Upper lobe of left lung (tissue), 6 donors: ENCODE data around the gene APMAP. TPM values are rescaled to one million over a fixed set of nuclear protein-coding genes. Genes with fewer than 3 reads are reported as not detected.
A peak's percentile ranks its signal among the peaks of the same experiment; 100 is the strongest.
"Not testable (repeated sequence)": the region's sequence is repeated elsewhere in the genome, so short reads cannot be mapped to it uniquely, and the experiment has no call there.

Experiments used
- ATAC-seq, 2 donors: fragments of 200-7000 bp; cut with Tn5 transposase; one replicate each; pipeline ENCODE4 v1.9.1; 2022; ENCODE audit warnings: mild to moderate bottlenecking in 2 of 2, moderate library complexity in 2 of 2; ENCODE audit not compliant: low FRiP score in 2 of 2
- DNase-seq, 2 donors: peaks; one replicate each; pipeline ENCODE4 v3.0.0-alpha.2; 2019 to 2020
- H3K27ac ChIP-seq, 4 donors: fragments of 200-600 bp; sonication (generic); one replicate each; pipeline ENCODE4 v1.5.1; 2016 to 2019
- H3K27me3 ChIP-seq, 4 donors: fragments of 200-600 bp; sonication (generic); one replicate each; pipeline ENCODE4 v1.5.1; 2017 to 2019
- H3K36me3 ChIP-seq, 4 donors: fragments of 200-600 bp; sonication (generic); one replicate each; pipeline ENCODE4 v1.5.1; 2016 to 2019
- H3K4me1 ChIP-seq, 4 donors: fragments of 200-600 bp; sonication (generic); one replicate each; pipeline ENCODE4 v1.5.1; 2018 to 2019
- H3K4me3 ChIP-seq, 4 donors: fragments of 200-600 bp; sonication (generic); one replicate each; pipeline ENCODE4 v1.5.1; 2017 to 2019; ENCODE audit warnings: mild to moderate bottlenecking in 2 of 4, moderate library complexity in 1 of 4
- H3K9me3 ChIP-seq, 4 donors: fragments of 200-600 bp; sonication (generic); one replicate each; pipeline ENCODE4 v1.5.1; 2018 to 2019
- EP300 ChIP-seq, 4 donors: sonication (generic); formaldehyde crosslinking; IDR thresholded peaks; one replicate each; pipeline ENCODE4 v1.5.1; 2017; ENCODE audit warnings: antibody characterized with exemption in 4 of 4, control low read depth in 2 of 4
- POLR2A ChIP-seq, 4 donors: fragments of 450-650 bp; IDR thresholded peaks; one replicate each; pipeline ENCODE4 v1.5.1; 2016 to 2017; ENCODE audit warnings: antibody characterized with exemption in 4 of 4, mild to moderate bottlenecking in 2 of 4
- POLR2AphosphoS5 ChIP-seq, 2 donors: sonication (generic); formaldehyde crosslinking; IDR thresholded peaks; one replicate each; pipeline ENCODE4 v1.5.1; 2017; ENCODE audit warnings: antibody characterized with exemption in 2 of 2
- WGBS, 2 donors: methylation state at CpG; one replicate each; pipeline ENCODE4 v1.1.5; 2017 to 2018; 5-methylcytosine and 5-hydroxymethylcytosine counted together
- total RNA-seq, 6 donors: library from RNA; depleted of rRNA in 4 of 6; stranded (reverse); fragments of >200 nt in 4 of 6; gene quantifications; one replicate each; pipeline versions ENCODE4 v1.1.0 to v1.2.1, GENCODE V29; 2016 to 2021
- TF ChIP-seq, protein P1 (sequence below), 6 experiments: fragments of 450-650 bp in 4 of 6; fragments of 200-600 bp in 2 of 6; sonication (generic) in 2 of 6; IDR thresholded peaks; one replicate each; pipeline ENCODE4 v1.5.1; 2016 to 2019; ENCODE audit warnings: antibody characterized with exemption in 6 of 6
- donor health status: DM: no; HTN: no; CAD: no; lungs with moderate emphysema.
- donor health status: DM: no; HTN: yes; CAD: no; lungs with severe emphysema.

The APMAP gene
- total RNA-seq, 6 donors from 2014 or later = 31.4 to 80.1 (median 55.5) TPM

DNA sequence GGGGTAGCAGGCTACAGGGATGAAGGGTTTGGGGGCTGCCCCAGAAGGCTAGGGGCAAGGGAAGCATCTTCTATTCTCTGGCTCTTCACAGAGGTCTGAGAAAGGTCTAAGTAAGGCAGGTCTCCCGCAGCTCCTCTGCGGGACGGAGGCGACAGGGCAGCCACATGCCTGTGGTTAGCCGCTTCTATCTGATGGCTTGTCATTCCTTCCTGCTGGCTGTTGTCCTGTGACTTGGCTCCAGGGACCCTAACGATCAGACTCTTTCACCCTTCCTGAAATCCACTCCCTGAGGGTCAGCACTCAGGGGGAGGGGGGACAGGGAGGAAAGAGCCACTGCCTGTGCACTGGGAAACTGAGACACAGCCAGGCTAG is 42.8 kb downstream of the APMAP start:
- peaks cover 0 to 6% (median 2%) of the 10 kb centered on the region in 4 donors for H3K36me3 ChIP-seq
- DNase-seq (no peak), ATAC-seq (peak; percentile 10 to 52)
- peak overlapping the region; percentile 69 to 90 (median 81) for H3K27ac ChIP-seq
- peaks cover 0 to 6% (median 0%) of the 10 kb centered on the region in 4 donors for H3K4me1 ChIP-seq
- 28 to 38% methylated on average over 5 to 6 of the region's 6 CpGs for WGBS, 2 donors
- TF ChIP-seq POLR2A (IDR thresholded peaks at IDR 0.05) (no peak), EP300 (IDR thresholded peaks at IDR 0.05) (no peak), POLR2AphosphoS5 (IDR thresholded peaks at IDR 0.05) (no peak)
- TF ChIP-seq, protein P1, sequence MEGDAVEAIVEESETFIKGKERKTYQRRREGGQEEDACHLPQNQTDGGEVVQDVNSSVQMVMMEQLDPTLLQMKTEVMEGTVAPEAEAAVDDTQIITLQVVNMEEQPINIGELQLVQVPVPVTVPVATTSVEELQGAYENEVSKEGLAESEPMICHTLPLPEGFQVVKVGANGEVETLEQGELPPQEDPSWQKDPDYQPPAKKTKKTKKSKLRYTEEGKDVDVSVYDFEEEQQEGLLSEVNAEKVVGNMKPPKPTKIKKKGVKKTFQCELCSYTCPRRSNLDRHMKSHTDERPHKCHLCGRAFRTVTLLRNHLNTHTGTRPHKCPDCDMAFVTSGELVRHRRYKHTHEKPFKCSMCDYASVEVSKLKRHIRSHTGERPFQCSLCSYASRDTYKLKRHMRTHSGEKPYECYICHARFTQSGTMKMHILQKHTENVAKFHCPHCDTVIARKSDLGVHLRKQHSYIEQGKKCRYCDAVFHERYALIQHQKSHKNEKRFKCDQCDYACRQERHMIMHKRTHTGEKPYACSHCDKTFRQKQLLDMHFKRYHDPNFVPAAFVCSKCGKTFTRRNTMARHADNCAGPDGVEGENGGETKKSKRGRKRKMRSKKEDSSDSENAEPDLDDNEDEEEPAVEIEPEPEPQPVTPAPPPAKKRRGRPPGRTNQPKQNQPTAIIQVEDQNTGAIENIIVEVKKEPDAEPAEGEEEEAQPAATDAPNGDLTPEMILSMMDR (IDR thresholded peaks at IDR 0.05) = no peak
- H3K9me3 ChIP-seq = peaks cover 0 to 5% (median 2%) of the 10 kb centered on the region in 4 donors
- H3K4me3 ChIP-seq = peak overlapping the region in 3 of 4 donors; percentile 36 to 46 (median 40)
- no peaks in the 10 kb centered on the region for H3K27me3 ChIP-seq

DNA sequence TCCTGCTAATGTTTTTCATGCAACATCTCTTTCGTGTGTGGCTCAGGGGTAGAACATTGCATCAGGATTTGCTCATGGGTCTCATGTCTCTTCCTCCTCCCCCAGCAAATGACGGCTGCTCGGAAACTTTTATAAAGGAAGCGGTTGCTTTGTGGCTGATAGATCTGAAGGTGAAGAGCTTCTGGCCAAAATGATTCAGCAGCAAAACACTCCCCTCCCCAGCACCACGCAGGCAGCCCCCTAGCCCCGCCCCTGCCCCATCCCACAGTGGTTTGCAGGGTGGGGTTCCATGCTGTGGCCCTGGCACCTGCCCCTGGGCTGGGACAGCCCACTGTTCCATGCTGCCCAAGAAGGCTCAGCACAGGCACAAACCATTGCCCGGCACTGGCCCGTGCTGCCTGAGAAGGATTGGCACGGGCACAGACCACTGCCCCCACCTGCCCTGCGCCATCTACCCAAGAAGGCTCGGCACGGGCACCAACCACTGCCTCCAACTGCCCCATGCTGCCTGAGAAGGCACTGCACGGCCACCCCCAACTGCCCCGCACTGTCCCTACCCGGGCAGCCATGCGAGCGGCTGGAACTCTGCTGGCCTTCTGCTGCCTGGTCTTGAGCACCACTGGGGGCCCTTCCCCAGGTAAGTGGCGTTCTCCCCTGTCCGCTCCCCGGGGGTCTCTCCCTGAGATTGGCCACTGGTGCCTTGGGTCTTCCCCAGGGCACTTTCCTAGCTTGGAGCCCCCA is 43.4 kb downstream of the APMAP start, which contains the start of gene CST7:
Gene CST7, plus strand, starts transcription at position 331 of the 741 bp plus-strand sequence. Its CDS starts 237 bp downstream, at position 568.
- WGBS, 2 donors = 65 to 71% methylated on average over 6 to 20 of the region's 20 CpGs
- Histone ChIP-seq H3K4me1 (peaks cover 0 to 6% (median 0%) of the 10 kb centered on the region in 4 donors), H3K27ac (peak within 1 kb of the TSS; percentile 69 to 90 (median 81)), H3K36me3 (peaks cover 0 to 6% (median 2%) of the 10 kb centered on the region in 4 donors), H3K9me3 (peaks cover 0 to 5% (median 2%) of the 10 kb centered on the region in 4 donors), H3K4me3 (peak within 1 kb of the TSS in 3 of 4 donors; percentile 36 to 46 (median 40)), H3K27me3 (no peaks in the 10 kb centered on the region)
- DNase-seq (peak; percentile 69 to 81), ATAC-seq (peak; percentile 59 to 85)
- TF ChIP-seq POLR2A (IDR thresholded peaks at IDR 0.05) = peak in 1 of 4 donors; percentile 48
- TF ChIP-seq, protein P1 (IDR thresholded peaks at IDR 0.05) = no peak
- TF ChIP-seq EP300 (IDR thresholded peaks at IDR 0.05) = no peak
- peak in 1 of 2 donors; percentile 57 for TF ChIP-seq POLR2AphosphoS5 (IDR thresholded peaks at IDR 0.05)

DNA sequence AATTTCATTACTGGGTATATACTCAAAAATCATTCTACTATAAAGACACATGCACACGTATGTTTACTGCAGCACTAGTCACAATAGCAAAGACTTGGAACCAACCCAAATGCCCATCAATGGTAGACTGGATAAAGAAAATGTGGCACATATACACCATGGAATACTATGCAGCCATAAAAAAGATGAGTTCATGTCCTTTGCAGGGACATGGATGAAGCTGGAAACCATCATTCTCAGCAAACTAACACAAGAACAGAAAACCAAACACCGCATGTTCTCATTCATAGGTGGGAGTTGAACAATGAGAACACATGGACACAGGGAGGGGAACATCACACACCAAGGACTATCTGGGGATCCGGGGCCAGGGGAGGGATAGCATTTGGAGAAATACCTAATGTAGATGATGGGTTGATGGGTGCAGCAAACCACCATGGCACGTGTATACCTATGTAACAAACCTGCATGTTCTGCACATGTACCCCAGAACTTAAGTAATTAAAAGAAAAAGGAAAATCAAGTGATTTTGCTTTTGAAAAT is 44.1 kb downstream of the APMAP start:
- H3K27me3 ChIP-seq, H3K9me3 ChIP-seq, DNase-seq, ATAC-seq, H3K4me1 ChIP-seq, H3K36me3 ChIP-seq, H3K4me3 ChIP-seq: not testable (repeated sequence)
- WGBS, 2 donors = 54 to 62% methylated on average over 4 of the region's 4 CpGs
- peak overlapping the region in 3 of 4 donors; percentile 34 to 90 (median 89) for H3K27ac ChIP-seq

DNA sequence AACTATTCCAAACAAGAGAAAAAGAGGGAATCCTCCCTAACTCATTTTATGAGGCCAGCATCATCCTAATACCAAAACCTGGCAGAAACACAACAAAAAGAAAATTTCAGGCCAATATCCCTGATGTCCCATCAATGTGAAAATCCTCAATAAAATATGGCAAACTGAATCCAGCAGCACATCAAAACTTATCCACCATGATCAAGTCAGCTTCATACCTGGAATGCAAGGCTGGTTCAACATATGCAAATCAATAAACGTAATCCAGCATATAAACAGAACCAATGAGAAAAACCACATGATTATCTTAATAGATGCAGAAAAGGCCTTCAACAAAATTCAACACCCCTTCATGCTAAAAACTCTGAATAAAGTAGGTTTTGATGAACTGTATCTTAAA is 46.2 kb downstream of the APMAP start:
- H3K4me3 ChIP-seq, H3K36me3 ChIP-seq, H3K4me1 ChIP-seq, H3K9me3 ChIP-seq, H3K27me3 ChIP-seq, H3K27ac ChIP-seq, DNase-seq, ATAC-seq: not testable (repeated sequence)
- WGBS, 2 donors = 68 to 81% methylated on average over 1 of the region's 1 CpG

DNA sequence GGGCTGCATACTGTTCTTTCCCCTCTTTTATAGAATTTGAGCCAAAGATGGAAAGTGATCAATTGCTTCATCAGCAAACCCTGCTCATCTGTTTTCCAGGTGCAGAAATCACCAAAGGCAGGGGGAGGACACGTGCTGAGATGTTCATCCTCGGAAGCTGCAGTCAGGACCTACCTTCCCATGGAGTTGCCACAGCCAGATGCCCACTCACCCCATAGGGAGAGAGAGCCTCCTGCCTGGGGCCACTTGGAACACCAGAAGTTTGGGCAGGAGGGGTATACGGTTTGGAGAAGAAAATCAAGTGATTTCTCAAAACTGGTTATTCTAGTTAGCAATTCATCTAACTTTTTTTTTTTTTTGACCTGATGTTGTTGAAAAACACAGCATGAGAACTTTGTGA is 48.8 kb downstream of the APMAP start:
- Histone ChIP-seq H3K27me3 (no peaks in the 10 kb centered on the region), H3K36me3 (no peaks in the 10 kb centered on the region), H3K27ac (no peak overlapping the region), H3K9me3 (peaks cover 0 to 5% (median 2%) of the 10 kb centered on the region in 4 donors), H3K4me1 (no peaks in the 10 kb centered on the region), H3K4me3 (no peak overlapping the region)
- DNase-seq (no peak), ATAC-seq (no peak)
- 42 to 55% methylated on average over 2 to 3 of the region's 3 CpGs for WGBS, 2 donors
- TF ChIP-seq POLR2AphosphoS5 (IDR thresholded peaks at IDR 0.05) (no peak), EP300 (IDR thresholded peaks at IDR 0.05) (no peak), POLR2A (IDR thresholded peaks at IDR 0.05) (no peak)
- TF ChIP-seq, protein P1 (IDR thresholded peaks at IDR 0.05) = no peak
